Activated CD4-positive, alpha-beta T cell treated with anti-CD3 and anti-CD28 coated beads for 36 hours (primary cell): ENCODE measurements around the gene LRRN2. TPM values are rescaled to one million over a fixed set of nuclear protein-coding genes. Genes with fewer than 3 reads are reported as not detected.

ENCODE experiments used
- ATAC-seq: fragments of 200-7000 bp; cut with Tn5 transposase; one replicate; pipeline ENCODE4 v1.10.0; 2021; ENCODE audit warnings: mild to moderate bottlenecking, moderate library complexity
- CTCF ChIA-PET: fragments of 350-600 bp; sonication (Branson Sonifier 250); formaldehyde crosslinking; loops from one replicate; lab custom pipeline; 2021; ENCODE audit warnings: antibody characterized with exemption; lab: Charles Lee
- POLR2A ChIA-PET: fragments of 350-600 bp; sonication (Branson Sonifier 250); formaldehyde crosslinking; loops from one replicate; lab custom pipeline; 2021; ENCODE audit warnings: antibody characterized with exemption, inconsistent platforms; lab: Charles Lee
- DNase-seq: peaks from one replicate; pipeline ENCODE4 v3.0.0-alpha.2; 2020
- H3K27ac Mint-ChIP-seq: one replicate; pipeline ENCODE4 v1.8.0; 2021; ENCODE audit warnings: mixed read lengths
- H3K27me3 Mint-ChIP-seq: one replicate; pipeline ENCODE4 v1.8.0; 2021; ENCODE audit warnings: mixed read lengths
- H3K36me3 Mint-ChIP-seq: one replicate; pipeline ENCODE4 v1.8.0; 2021; ENCODE audit warnings: low read depth, mixed read lengths
- H3K4me1 Mint-ChIP-seq: one replicate; pipeline ENCODE4 v1.8.0; 2021; ENCODE audit warnings: mixed read lengths
- H3K4me3 Mint-ChIP-seq: one replicate; pipeline ENCODE4 v1.8.0; 2021; ENCODE audit warnings: mild to moderate bottlenecking, moderate library complexity, mixed read lengths
- H3K9me3 Mint-ChIP-seq: one replicate; pipeline ENCODE4 v1.8.0; 2021; ENCODE audit warnings: low read depth, mixed read lengths
- intact Hi-C, 2 experiments: fragments of 100-400 bp; cut with DNase I in 1 of 2; cut with micrococcal nuclease in 1 of 2; formaldehyde crosslinking; loops; one replicate each; pipeline versions ENCODE4 v1.14.2 to v1.15.1; 2022 to 2024; cut with DNase I, micrococcal nuclease
- total RNA-seq, 2 experiments: library from RNA; stranded (reverse); gene quantifications; one replicate each; pipeline ENCODE4 v1.2.3, GENCODE V29; 2021

The LRRN2 gene
- total RNA-seq, 2 experiments from 2014 or later, result 0.05 TPM; not detected in 1

- peaks cover 9% of the 10 kb centered on the region for H3K4me1 Mint-ChIP-seq
- H3K36me3 Mint-ChIP-seq, result no peaks in the 10 kb centered on the region
- peak; percentile 27 for DNase-seq
- H3K9me3 Mint-ChIP-seq, result no peaks in the 10 kb centered on the region
- CTCF ChIA-PET, result interaction anchor here (0.6 kb wide), 1 partner anchor 77 kb away, joined by 3 read pairs; no protein-coding TSS in a partner anchor
- ATAC-seq, result peak; percentile 42
- no peak overlapping the region for H3K27ac Mint-ChIP-seq
- peak overlapping the region; percentile 18 for H3K4me3 Mint-ChIP-seq
- intact Hi-C loops, result no loop called here
- POLR2A ChIA-PET, result no interaction called here
- peaks cover 29% of the 10 kb centered on the region for H3K27me3 Mint-ChIP-seq
Measured at GRCh38 chr1:204684571-204685235, 835 bp downstream of the LRRN2 start.

GRCh38 chr1:204684206-204684570 lies 1.4 kb downstream of the LRRN2 start:
- ATAC-seq, result no peak
- Mint-ChIP-seq H3K27me3 (peaks cover 29% of the 10 kb centered on the region), H3K9me3 (no peaks in the 10 kb centered on the region), H3K4me1 (peaks cover 9% of the 10 kb centered on the region), H3K4me3 (peak overlapping the region; percentile 18), H3K36me3 (no peaks in the 10 kb centered on the region), H3K27ac (no peak overlapping the region)
- ChIA-PET POLR2A (no interaction called here), CTCF (interaction anchor here (0.6 kb wide), 1 partner anchor 77 kb away, joined by 3 read pairs; no protein-coding TSS in a partner anchor)
- no peak for DNase-seq
- intact Hi-C loops, result no loop called here

- intact Hi-C loops, result no loop called here
- no peak for ATAC-seq
- no peaks in the 10 kb centered on the region for H3K9me3 Mint-ChIP-seq
- peaks cover 29% of the 10 kb centered on the region for H3K27me3 Mint-ChIP-seq
- H3K4me1 Mint-ChIP-seq, result peaks cover 9% of the 10 kb centered on the region
- no peaks in the 10 kb centered on the region for H3K36me3 Mint-ChIP-seq
- ChIA-PET POLR2A (no interaction called here), CTCF (interaction anchor here (1.4 kb wide), 1 partner anchor 124 kb away, joined by 4 read pairs; no protein-coding TSS in a partner anchor)
- DNase-seq, result no peak
- no peak overlapping the region for H3K27ac Mint-ChIP-seq
- no peak overlapping the region for H3K4me3 Mint-ChIP-seq
Measured at GRCh38 chr1:204683284-204684205, 2.0 kb downstream of the LRRN2 start.

DNA sequence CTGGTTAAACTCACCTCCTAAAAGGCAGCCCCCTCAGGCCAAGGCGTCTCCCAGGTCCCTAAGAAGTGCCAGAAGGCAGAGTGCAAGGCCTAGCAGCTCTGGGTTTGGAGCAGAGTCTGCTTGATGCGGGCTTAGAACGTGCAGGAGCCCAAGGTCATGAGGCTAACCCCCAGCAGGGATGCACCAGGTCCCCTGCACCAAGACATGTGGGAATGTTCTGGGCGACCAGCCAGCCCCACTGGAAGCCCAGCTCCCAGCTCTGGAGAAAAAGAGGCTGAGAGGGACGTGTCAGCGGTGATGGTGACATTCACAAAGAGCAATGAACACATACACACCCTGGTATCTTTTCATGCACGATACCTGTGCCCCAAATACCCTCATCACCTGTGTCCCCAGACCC lies 5.1 kb downstream of the LRRN2 start:
- ChIA-PET POLR2A (no interaction called here), CTCF (interaction anchor here (2.1 kb wide), 1 partner anchor 111 kb away, joined by 4 read pairs; no protein-coding TSS in a partner anchor)
- H3K9me3 Mint-ChIP-seq, result no peaks in the 10 kb centered on the region
- peaks cover 5% of the 10 kb centered on the region for H3K4me1 Mint-ChIP-seq
- no peak overlapping the region for H3K27ac Mint-ChIP-seq
- H3K36me3 Mint-ChIP-seq, result no peaks in the 10 kb centered on the region
- no peak for ATAC-seq
- DNase-seq, result no peak
- H3K27me3 Mint-ChIP-seq, result peaks cover 7% of the 10 kb centered on the region
- no peak overlapping the region for H3K4me3 Mint-ChIP-seq
- intact Hi-C loops, result no loop called here

DNA sequence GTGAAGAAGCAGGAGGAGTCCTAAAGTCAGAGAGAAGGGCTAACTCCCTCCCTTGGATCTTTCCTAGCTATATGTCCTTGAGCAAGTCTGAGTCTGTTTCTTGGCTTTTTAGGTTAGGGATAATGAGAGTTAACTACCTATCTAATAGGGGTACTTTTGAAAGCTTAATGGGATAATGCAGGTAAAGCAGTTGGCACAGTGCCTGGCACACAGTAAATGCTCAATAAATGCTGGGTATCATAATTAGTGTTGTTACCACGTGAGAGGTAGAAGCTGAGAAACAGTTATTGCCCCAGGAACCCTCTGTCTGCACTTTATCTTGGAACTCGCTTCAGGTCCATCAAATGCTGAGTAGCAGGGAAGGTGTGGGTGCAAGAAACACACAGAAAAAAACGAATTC lies 5.5 kb downstream of the LRRN2 start:
- POLR2A ChIA-PET, result no interaction called here
- CTCF ChIA-PET, result interaction anchor here (0.6 to 2.1 kb wide), 3 partner anchors 27 to 127 kb away, joined by 3 to 6 read pairs (median 4); no protein-coding TSS in a partner anchor
- H3K9me3 Mint-ChIP-seq, result no peaks in the 10 kb centered on the region
- no peak for ATAC-seq
- DNase-seq, result no peak
- intact Hi-C loops, result no loop called here
- no peaks in the 10 kb centered on the region for H3K36me3 Mint-ChIP-seq
- H3K27ac Mint-ChIP-seq, result no peak overlapping the region
- H3K27me3 Mint-ChIP-seq, result peaks cover 7% of the 10 kb centered on the region
- H3K4me1 Mint-ChIP-seq, result peaks cover 5% of the 10 kb centered on the region
- no peak overlapping the region for H3K4me3 Mint-ChIP-seq

GRCh38 chr1:204678721-204679475 lies 6.6 kb downstream of the LRRN2 start:
- intact Hi-C loops, result no loop called here
- H3K36me3 Mint-ChIP-seq, result no peaks in the 10 kb centered on the region
- H3K27ac Mint-ChIP-seq, result no peak overlapping the region
- no peak overlapping the region for H3K4me3 Mint-ChIP-seq
- peaks cover 3% of the 10 kb centered on the region for H3K27me3 Mint-ChIP-seq
- ChIA-PET POLR2A (no interaction called here), CTCF (interaction anchor here (1.5 kb wide), 1 partner anchor 128 kb away, joined by 6 read pairs; no protein-coding TSS in a partner anchor)
- no peak for DNase-seq
- ATAC-seq, result no peak
- no peaks in the 10 kb centered on the region for H3K9me3 Mint-ChIP-seq
- H3K4me1 Mint-ChIP-seq, result no peaks in the 10 kb centered on the region

GRCh38 chr1:204677864-204678263 lies 7.7 kb downstream of the LRRN2 start:
- Mint-ChIP-seq H3K36me3 (no peaks in the 10 kb centered on the region), H3K4me1 (no peaks in the 10 kb centered on the region), H3K27ac (no peak overlapping the region), H3K9me3 (no peaks in the 10 kb centered on the region), H3K27me3 (no peaks in the 10 kb centered on the region), H3K4me3 (no peak overlapping the region)
- ATAC-seq, result no peak
- CTCF ChIA-PET, result interaction anchor here (0.7 to 2.1 kb wide), 2 partner anchors 8 to 129 kb away, joined by 4 to 7 read pairs; no protein-coding TSS in a partner anchor
- POLR2A ChIA-PET, result no interaction called here
- no peak for DNase-seq
- intact Hi-C loops, result no loop called here

DNA sequence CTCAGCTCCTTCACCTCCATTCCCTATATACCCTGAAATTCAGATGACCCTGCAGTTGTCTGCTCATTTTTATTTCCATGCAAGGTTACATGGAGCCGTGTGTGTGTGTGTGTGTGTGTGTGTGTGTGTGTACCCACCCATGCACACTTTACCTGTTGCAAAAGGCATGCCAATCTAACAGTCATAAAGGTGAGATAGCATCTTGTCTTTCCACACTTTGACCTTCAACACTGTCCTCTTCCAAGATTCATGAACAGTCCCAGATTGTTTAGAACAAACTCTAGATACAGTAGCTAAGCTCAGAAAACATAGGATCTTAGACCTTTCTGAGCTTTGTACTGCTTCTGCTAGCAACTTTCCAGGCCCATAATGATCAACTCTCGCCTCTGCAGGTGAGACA lies 9.5 kb downstream of the LRRN2 start:
- Mint-ChIP-seq H3K9me3 (no peaks in the 10 kb centered on the region), H3K36me3 (no peaks in the 10 kb centered on the region), H3K27ac (no peak overlapping the region), H3K4me1 (no peaks in the 10 kb centered on the region), H3K27me3 (no peaks in the 10 kb centered on the region), H3K4me3 (no peak overlapping the region)
- DNase-seq, result no peak
- intact Hi-C loops, result no loop called here
- ATAC-seq, result no peak
- ChIA-PET POLR2A (interaction anchor here (0.8 kb wide), 1 partner anchor 11 kb away, joined by 3 read pairs; no protein-coding TSS in a partner anchor), CTCF (interaction anchor here (0.6 to 1.3 kb wide), 2 partner anchors 71 to 131 kb away, joined by 4 read pairs; no protein-coding TSS in a partner anchor)

- Mint-ChIP-seq H3K36me3 (no peaks in the 10 kb centered on the region), H3K9me3 (no peaks in the 10 kb centered on the region), H3K27me3 (no peaks in the 10 kb centered on the region), H3K4me1 (no peaks in the 10 kb centered on the region), H3K4me3 (no peak overlapping the region), H3K27ac (no peak overlapping the region)
- ATAC-seq (no peak), DNase-seq (no peak)
- ChIA-PET POLR2A (no interaction called here), CTCF (interaction anchor here (1.0 kb wide), 1 partner anchor 94 kb away, joined by 3 read pairs; no protein-coding TSS in a partner anchor)
- intact Hi-C loops, result no loop called here
Measured at GRCh38 chr1:204673909-204674649, 11.5 kb downstream of the LRRN2 start.

DNA sequence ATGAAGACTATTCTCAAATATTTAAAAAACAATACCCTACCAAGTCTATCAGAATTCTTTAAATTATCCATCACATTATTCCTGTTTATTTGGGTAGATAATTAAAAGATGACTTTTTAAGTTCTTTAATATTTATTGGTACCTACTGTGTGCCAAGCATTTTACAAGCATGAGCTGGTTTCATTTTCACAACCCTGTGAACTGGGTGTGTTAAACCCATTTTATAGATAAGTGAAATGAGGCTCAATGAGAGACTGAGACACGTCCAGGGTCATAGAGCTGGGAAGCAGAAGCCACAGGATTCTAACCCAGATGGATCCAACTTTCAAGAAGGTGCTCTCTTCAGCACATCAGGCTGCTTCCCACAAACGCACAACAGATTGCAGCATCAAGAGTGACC lies 12.3 kb downstream of the LRRN2 start:
- POLR2A ChIA-PET, result no interaction called here
- CTCF ChIA-PET, result interaction anchor here (0.7 to 1.0 kb wide), 4 partner anchors 9 to 137 kb away, joined by 3 to 4 read pairs (median 3); no protein-coding TSS in a partner anchor
- no peaks in the 10 kb centered on the region for H3K36me3 Mint-ChIP-seq

More for the DNA sequence above, 12.3 kb downstream of the LRRN2 start:
- Mint-ChIP-seq H3K4me3 (no peak overlapping the region), H3K27ac (no peak overlapping the region), H3K9me3 (no peaks in the 10 kb centered on the region), H3K4me1 (no peaks in the 10 kb centered on the region), H3K27me3 (no peaks in the 10 kb centered on the region)
- DNase-seq, result no peak
- intact Hi-C loops, result no loop called here
- ATAC-seq, result no peak
